MCF 10A (cell line): ENCODE data around the gene OR2V2. TPM values are rescaled to one million over a fixed set of nuclear protein-coding genes. Genes with fewer than 3 reads are reported as not detected.

ENCODE experiments used
- BruUV-seq: library from RNA; stranded (reverse); fragments of 400-500 nt; replicated peaks from 2 replicates; lab custom pipeline; 2021; lab: Mats Ljungman, UMichigan
- CTCF ChIA-PET: fragments of 300-600 bp; sonication (Branson Sonifier 250); formaldehyde crosslinking; extraction: SDS; loops from one replicate; lab custom pipeline; 2021; ENCODE audit warnings: antibody characterized with exemption, inconsistent platforms; lab: Yijun Ruan, JAX
- POLR2A ChIA-PET: fragments of 300-600, 350-650 bp; sonication (Branson Sonifier 250); formaldehyde crosslinking; extraction: SDS; loops from one replicate; lab custom pipeline; 2020; ENCODE audit warnings: antibody characterized with exemption, inconsistent platforms; lab: Yijun Ruan, JAX
- DNase-seq: peaks from one replicate; pipeline ENCODE4 v3.0.0-alpha.2; 2018; ENCODE audit not compliant: unreplicated experiment
- H3K27ac Mint-ChIP-seq: one replicate; pipeline ENCODE4 v1.8.0; 2022; ENCODE audit warnings: mild to moderate bottlenecking, low read depth, mixed read lengths; ENCODE audit not compliant: unreplicated experiment
- H3K27me3 Mint-ChIP-seq: one replicate; pipeline ENCODE4 v1.8.0; 2022; ENCODE audit warnings: mixed read lengths; ENCODE audit not compliant: insufficient read depth, unreplicated experiment
- H3K36me3 Mint-ChIP-seq: one replicate; pipeline ENCODE4 v1.8.0; 2022; ENCODE audit warnings: mild to moderate bottlenecking, moderate library complexity, mixed read lengths; ENCODE audit not compliant: insufficient read depth, unreplicated experiment
- H3K4me1 Mint-ChIP-seq: one replicate; pipeline ENCODE4 v1.8.0; 2022; ENCODE audit warnings: mixed read lengths; ENCODE audit not compliant: insufficient read depth, unreplicated experiment
- H3K4me3 Mint-ChIP-seq: one replicate; pipeline ENCODE4 v1.8.0; 2022; ENCODE audit warnings: mild to moderate bottlenecking, moderate library complexity, mixed read lengths; ENCODE audit not compliant: unreplicated experiment
- H3K9me3 Mint-ChIP-seq: one replicate; pipeline ENCODE4 v1.8.0; 2022; ENCODE audit warnings: mixed read lengths; ENCODE audit not compliant: unreplicated experiment
- intact Hi-C: fragments of 100-400 bp; cut with micrococcal nuclease; formaldehyde crosslinking; loops from 2 replicates; pipeline ENCODE4 v1.14.1; 2022
- total RNA-seq: library from RNA; stranded (reverse); gene quantifications from 2 replicates; pipeline ENCODE4 v1.2.3, GENCODE V29; 2022
- TF ChIP-seq, protein P1 (sequence below): fragments of 200-600 bp; IDR thresholded peaks from one replicate; pipeline ENCODE4 v1.8.0; 2022; ENCODE audit warnings: antibody characterized with exemption, mild to moderate bottlenecking; ENCODE audit not compliant: unreplicated experiment

The OR2V2 gene
- total RNA-seq, 1 experiment from 2014 or later: not detected

DNA sequence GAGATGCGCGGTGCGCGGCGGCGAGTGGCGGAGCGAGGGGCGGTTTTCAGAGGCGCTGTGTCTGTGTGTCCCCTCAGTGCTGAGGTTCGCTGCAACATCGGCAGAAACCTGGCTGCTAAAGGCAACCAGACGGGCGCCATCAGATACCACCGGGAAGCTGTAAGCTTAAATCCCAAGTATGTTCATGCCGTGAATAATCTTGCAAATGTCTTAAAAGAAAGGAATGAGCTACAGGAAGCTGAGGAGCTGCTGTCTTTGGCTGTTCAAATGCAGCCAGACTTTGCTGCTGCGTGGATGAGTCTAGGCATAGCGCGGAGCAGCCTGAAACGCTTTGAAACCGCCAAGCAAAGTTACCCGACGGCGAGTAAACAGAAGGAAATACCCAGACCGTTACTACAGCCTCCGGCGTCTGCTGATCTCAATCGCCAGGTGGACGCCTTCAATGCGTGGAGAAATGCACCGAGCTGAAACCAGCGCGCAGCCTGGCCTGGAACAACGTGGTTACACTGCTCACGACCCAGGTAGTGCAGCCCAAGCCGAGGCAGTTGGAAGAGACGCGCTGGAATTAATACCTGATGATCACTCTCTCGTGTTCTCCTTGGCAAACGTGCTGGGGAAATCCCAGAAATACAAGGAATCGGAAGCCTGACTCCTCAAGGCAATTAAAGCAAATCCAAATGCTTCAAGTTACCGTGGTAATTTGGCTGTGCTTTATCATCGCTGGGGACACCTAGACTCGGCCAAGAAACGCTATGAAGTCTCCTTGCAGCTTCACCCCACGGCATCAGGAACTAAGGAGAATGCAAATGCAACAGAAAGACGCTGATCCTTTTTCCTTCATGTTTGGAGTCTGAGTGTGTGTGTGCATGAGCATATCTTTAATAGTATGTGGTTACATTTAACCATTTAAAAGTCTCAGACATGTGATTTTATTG, 32.3 kb upstream of the OR2V2 start:
- BruUV-seq: no TSS peak
- DNase-seq: peak; percentile 42
- POLR2A ChIA-PET: interaction anchor here (0.6 kb wide), 1 partner anchor 254 kb away, joined by 3 read pairs; no protein-coding TSS in a partner anchor
- Mint-ChIP-seq H3K4me1 (peaks cover 14% of the 10 kb centered on the region), H3K36me3 (peaks cover 4% of the 10 kb centered on the region), H3K4me3 (peak overlapping the region; percentile 44), H3K9me3 (peaks cover 6% of the 10 kb centered on the region), H3K27ac (no peak overlapping the region), H3K27me3 (no peaks in the 10 kb centered on the region)
- CTCF ChIA-PET: interaction anchor here (0.9 kb wide), 1 partner anchor 25 kb away, joined by 3 read pairs; no protein-coding TSS in a partner anchor
- TF ChIP-seq, protein P1, sequence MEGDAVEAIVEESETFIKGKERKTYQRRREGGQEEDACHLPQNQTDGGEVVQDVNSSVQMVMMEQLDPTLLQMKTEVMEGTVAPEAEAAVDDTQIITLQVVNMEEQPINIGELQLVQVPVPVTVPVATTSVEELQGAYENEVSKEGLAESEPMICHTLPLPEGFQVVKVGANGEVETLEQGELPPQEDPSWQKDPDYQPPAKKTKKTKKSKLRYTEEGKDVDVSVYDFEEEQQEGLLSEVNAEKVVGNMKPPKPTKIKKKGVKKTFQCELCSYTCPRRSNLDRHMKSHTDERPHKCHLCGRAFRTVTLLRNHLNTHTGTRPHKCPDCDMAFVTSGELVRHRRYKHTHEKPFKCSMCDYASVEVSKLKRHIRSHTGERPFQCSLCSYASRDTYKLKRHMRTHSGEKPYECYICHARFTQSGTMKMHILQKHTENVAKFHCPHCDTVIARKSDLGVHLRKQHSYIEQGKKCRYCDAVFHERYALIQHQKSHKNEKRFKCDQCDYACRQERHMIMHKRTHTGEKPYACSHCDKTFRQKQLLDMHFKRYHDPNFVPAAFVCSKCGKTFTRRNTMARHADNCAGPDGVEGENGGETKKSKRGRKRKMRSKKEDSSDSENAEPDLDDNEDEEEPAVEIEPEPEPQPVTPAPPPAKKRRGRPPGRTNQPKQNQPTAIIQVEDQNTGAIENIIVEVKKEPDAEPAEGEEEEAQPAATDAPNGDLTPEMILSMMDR: no peak
- intact Hi-C loops: no loop called here

DNA sequence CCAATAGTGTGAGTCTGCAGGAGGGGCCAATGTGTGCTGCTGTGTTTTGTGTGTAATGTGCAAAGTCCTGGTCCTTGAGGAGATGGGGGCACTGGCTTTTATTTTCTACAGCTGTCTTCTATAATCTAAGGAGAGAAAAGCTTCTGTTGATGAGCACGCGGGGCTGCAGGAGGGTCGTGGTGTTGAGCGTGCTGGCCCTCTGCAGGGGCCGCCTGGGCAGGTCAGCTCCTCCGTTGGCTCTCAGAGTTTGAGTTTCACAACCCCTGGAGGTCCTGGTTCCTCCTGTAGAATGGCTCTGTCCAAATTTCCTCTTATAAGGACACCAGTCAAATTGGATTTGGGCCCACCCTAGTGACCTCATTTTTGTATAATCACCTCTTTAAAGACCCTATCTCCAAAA, 29.0 kb upstream of the OR2V2 start:
- BruUV-seq: no TSS peak
- H3K27me3 Mint-ChIP-seq: no peaks in the 10 kb centered on the region
- no peak for DNase-seq
- TF ChIP-seq, protein P1: no peak
- CTCF ChIA-PET: interaction anchor here (0.6 to 1.3 kb wide), 2 partner anchors 10 to 335 kb away, joined by 3 to 6 read pairs; no protein-coding TSS in a partner anchor
- POLR2A ChIA-PET: interaction anchor here (0.6 to 1.1 kb wide), 3 partner anchors 15 to 158 kb away, joined by 3 read pairs; no protein-coding TSS in a partner anchor
- H3K4me3 Mint-ChIP-seq: no peak overlapping the region
- H3K4me1 Mint-ChIP-seq: peaks cover 14% of the 10 kb centered on the region
- peaks cover 6% of the 10 kb centered on the region for H3K9me3 Mint-ChIP-seq
- H3K36me3 Mint-ChIP-seq: no peaks in the 10 kb centered on the region
- no peak overlapping the region for H3K27ac Mint-ChIP-seq
- intact Hi-C loops: no loop called here

DNA sequence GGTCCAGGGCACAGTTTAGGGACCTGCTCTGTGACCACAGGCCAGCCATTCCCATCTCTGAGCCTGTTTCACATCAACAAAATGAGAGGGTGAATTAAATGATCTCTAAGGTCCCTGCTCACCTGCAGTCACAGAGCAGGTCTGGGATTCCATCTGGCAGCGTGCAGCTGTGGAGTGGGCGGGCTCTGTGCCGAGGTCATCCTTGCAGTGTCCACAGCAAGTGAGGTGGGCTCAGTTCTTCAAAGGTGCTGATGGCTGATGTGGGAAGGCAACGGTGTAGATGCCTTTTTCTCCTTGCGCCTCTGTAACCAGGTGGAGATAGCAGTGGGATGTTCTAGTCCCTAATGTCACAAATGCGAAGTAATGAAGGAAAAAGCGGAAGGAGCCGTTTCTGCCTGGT, 28.3 kb upstream of the OR2V2 start:
- no peaks in the 10 kb centered on the region for H3K36me3 Mint-ChIP-seq
- H3K9me3 Mint-ChIP-seq: peaks cover 6% of the 10 kb centered on the region
- no peak overlapping the region for H3K27ac Mint-ChIP-seq
- no TSS peak for BruUV-seq
- TF ChIP-seq, protein P1: no peak
- DNase-seq: no peak
- POLR2A ChIA-PET: interaction anchor here (0.6 kb wide), 1 partner anchor 307 kb away, joined by 3 read pairs; no protein-coding TSS in a partner anchor
- CTCF ChIA-PET: interaction anchor here (1.3 kb wide), 1 partner anchor 11 kb away, joined by 3 read pairs; no protein-coding TSS in a partner anchor
- H3K4me3 Mint-ChIP-seq: no peak overlapping the region
- H3K27me3 Mint-ChIP-seq: no peaks in the 10 kb centered on the region
- intact Hi-C loops: no loop called here
- peaks cover 14% of the 10 kb centered on the region for H3K4me1 Mint-ChIP-seq

DNA sequence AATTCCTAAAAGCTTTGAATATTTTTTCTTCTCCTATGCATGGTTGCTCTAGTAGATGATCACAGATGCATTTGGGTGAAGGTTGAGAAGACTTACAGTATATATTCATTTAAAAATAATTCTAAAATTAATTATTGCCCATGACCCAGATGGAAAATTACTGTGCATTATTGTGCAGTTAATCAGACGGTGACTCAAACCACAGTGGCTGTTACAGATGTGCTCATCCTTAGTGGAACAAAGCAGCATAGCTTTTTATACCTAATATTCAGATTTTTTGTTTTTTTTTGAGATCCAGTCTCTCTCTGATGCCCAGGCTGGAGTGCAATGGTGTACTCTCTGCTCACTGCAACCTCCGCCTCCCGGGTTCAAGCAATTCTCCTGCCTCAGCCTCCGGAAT, 27.1 kb upstream of the OR2V2 start:
- Mint-ChIP-seq H3K27ac (no peak overlapping the region), H3K4me1 (peaks cover 10% of the 10 kb centered on the region), H3K4me3 (no peak overlapping the region), H3K27me3 (no peaks in the 10 kb centered on the region), H3K9me3 (peaks cover 6% of the 10 kb centered on the region), H3K36me3 (no peaks in the 10 kb centered on the region)
- CTCF ChIA-PET: no interaction called here
- POLR2A ChIA-PET: interaction anchor here (1.3 kb wide), 1 partner anchor 13 kb away, joined by 5 read pairs; no protein-coding TSS in a partner anchor
- DNase-seq: peak; percentile 32
- TF ChIP-seq, protein P1: no peak
- intact Hi-C loops: no loop called here
- no TSS peak for BruUV-seq
